HUES6 (cell line): Measurements from ENCODE around the gene NCKAP5.

ENCODE experiments used
- H3K27ac ChIP-seq: 2 replicates; pipeline ENCODE4 v1.7.0; 2013; ENCODE audit warnings: low read depth, mild to moderate bottlenecking, low read length, inconsistent platforms
- H3K27me3 ChIP-seq: 2 replicates; pipeline ENCODE4 v1.6.1; 2013; ENCODE audit warnings: low read length; ENCODE audit not compliant: control insufficient read depth, insufficient read depth
- H3K36me3 ChIP-seq: 2 replicates; pipeline ENCODE4 v1.6.1; 2013; ENCODE audit warnings: low read length; ENCODE audit not compliant: control insufficient read depth, insufficient read depth
- H3K4me1 ChIP-seq: 2 replicates; pipeline ENCODE4 v1.6.1; 2013; ENCODE audit warnings: low read length; ENCODE audit not compliant: control insufficient read depth, insufficient read depth
- H3K4me3 ChIP-seq: 2 replicates; pipeline ENCODE4 v1.5.1; 2013; ENCODE audit warnings: low read depth, low read length
- H3K9ac ChIP-seq: one replicate; pipeline ENCODE4 v1.6.1; 2013; ENCODE audit warnings: mild to moderate bottlenecking, low read length
- H3K9me3 ChIP-seq: 2 replicates; pipeline ENCODE4 v1.6.1; 2013; ENCODE audit warnings: low read depth, low read length; ENCODE audit not compliant: control insufficient read depth, insufficient read depth

The NCKAP5 gene

DNA sequence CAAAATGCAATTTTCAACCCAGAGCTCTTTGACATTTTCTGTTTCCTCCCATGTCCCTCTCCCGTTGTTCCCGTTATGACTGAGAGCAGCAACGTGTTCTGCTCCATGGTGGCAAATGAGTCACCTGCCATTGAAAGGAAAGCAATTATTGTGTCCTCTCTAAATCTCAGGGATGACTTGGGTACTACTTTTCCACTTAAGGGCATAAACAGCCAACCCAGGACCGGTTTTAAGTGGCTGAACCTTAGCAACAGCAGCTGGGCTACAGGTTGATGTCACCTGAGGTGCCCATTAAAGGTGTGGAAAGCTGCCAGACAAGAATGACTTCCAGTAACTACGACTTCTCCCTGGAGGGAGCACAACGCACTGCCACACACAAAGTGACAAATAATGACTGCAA, 236.8 kb downstream of the NCKAP5 start:
- no peaks in the 10 kb centered on the region for H3K36me3 ChIP-seq
- H3K4me1 ChIP-seq, result peaks cover 19% of the 10 kb centered on the region
- H3K27ac ChIP-seq, result no peak overlapping the region
- no peaks in the 10 kb centered on the region for H3K9me3 ChIP-seq
- no peaks in the 10 kb centered on the region for H3K27me3 ChIP-seq
- H3K9ac ChIP-seq, result no peak overlapping the region
- H3K4me3 ChIP-seq, result no peak overlapping the region

DNA sequence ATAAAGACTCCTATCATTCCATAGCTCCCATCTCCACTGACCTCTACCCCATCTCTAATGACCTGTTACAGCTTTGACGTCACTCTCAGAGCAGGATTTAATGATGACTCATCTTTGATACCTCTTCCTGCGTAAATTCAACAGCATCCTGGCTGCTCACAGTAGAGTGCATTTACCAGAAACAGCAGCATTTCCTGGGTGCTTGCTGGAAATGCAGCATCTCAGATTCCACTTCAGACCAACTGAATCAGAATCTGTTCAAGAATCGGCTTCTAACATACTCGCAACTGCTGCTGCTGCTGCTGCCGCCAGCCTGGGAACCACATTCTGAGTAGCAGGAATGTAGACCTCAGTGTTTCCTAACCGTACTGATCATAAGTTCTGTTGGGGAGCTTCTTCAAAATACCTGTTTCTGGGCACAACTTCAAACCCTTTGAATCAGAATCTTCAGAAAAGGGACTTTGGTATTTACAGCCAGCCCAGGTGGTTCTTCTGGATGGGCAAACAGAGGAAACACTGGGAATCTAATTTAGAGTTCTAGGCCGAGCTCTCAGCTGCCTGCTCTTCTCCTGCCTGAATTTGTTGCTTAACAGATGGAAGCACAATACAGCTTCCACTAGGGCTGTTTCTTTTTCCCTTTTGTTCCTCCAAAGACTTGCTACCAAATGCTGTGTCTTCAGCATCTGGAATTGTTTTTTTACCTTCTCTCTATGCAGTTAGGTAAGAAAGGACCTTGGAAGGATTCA, 241.4 kb downstream of the NCKAP5 start:
- Histone ChIP-seq H3K27me3 (no peaks in the 10 kb centered on the region), H3K9me3 (no peaks in the 10 kb centered on the region), H3K9ac (no peak overlapping the region), H3K27ac (no peak overlapping the region), H3K36me3 (no peaks in the 10 kb centered on the region), H3K4me3 (no peak overlapping the region), H3K4me1 (peaks cover 10% of the 10 kb centered on the region; the same call in 1 of the 2 replicates)

DNA sequence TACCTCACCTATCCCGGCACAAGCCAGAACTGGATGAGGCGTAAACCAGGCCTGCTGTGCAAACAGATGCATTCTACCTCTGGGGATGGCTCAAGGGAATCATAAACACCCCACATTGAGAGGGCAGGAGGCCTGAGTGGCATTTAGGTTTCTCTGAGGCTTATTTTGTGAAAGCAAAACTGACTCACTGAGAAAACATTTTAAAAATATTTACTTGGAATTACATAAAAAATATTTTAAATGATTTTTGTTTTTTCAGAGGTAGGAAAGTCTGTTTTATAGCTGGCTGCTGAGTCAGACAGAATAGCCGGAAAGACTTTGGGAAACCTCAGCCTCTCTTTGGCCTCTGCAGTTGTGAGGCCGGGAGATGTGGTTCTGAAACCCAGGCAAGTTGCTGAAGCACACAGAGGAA, 244.1 kb downstream of the NCKAP5 start:
- peaks cover 10% of the 10 kb centered on the region; the same call in 1 of the 2 replicates for H3K4me1 ChIP-seq
- no peak overlapping the region for H3K27ac ChIP-seq
- no peak overlapping the region for H3K4me3 ChIP-seq
- H3K36me3 ChIP-seq, result no peaks in the 10 kb centered on the region
- no peaks in the 10 kb centered on the region for H3K9me3 ChIP-seq
- no peaks in the 10 kb centered on the region for H3K27me3 ChIP-seq
- H3K9ac ChIP-seq, result no peak overlapping the region

DNA sequence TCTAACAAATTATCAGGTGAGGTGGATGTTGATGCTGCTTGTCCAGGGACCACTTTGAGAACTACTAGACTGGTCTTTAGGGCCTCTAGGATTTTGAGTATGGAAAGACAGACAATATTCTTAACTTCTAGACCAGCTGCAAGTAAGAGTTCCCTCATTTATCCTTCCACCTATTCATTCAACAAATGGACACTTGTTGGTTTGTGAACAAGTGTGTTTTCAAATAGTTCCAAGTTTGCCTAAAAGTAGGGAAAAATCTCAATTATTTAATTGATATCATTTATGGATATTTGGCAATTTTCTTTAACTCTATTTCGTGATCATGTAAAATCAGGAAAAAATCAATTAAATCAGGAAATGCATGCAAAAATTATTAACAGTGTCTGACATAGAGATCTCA, 245.4 kb downstream of the NCKAP5 start:
- H3K4me1 ChIP-seq, result peaks cover 10% of the 10 kb centered on the region; the same call in 1 of the 2 replicates
- no peak overlapping the region for H3K9ac ChIP-seq
- no peak overlapping the region for H3K27ac ChIP-seq
- H3K27me3 ChIP-seq, result no peaks in the 10 kb centered on the region
- no peak overlapping the region for H3K4me3 ChIP-seq
- no peaks in the 10 kb centered on the region for H3K36me3 ChIP-seq
- H3K9me3 ChIP-seq, result no peaks in the 10 kb centered on the region

DNA sequence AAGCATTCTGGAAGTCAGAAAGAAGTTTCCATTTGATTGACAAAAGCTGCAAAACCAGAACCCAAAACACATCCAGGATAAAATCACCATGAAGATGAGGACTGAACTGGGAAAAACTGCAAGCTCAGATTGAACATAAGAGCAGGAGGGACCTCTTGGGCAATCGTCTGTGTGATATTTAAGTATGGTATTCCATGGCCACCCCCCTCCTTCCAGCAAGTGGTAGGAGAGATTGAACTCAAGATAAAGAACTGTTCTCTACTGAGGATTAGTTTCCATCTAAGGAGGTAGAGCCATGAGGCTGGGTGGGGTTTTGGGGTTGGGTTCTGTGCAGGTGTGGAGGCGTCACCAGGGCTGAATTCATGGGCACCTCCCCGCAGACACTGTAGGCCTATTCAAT, 251.1 kb downstream of the NCKAP5 start:
- Histone ChIP-seq H3K27me3 (no peaks in the 10 kb centered on the region), H3K9ac (no peak overlapping the region), H3K36me3 (no peaks in the 10 kb centered on the region), H3K4me3 (no peak overlapping the region), H3K27ac (no peak overlapping the region), H3K4me1 (no peaks in the 10 kb centered on the region), H3K9me3 (no peaks in the 10 kb centered on the region)

DNA sequence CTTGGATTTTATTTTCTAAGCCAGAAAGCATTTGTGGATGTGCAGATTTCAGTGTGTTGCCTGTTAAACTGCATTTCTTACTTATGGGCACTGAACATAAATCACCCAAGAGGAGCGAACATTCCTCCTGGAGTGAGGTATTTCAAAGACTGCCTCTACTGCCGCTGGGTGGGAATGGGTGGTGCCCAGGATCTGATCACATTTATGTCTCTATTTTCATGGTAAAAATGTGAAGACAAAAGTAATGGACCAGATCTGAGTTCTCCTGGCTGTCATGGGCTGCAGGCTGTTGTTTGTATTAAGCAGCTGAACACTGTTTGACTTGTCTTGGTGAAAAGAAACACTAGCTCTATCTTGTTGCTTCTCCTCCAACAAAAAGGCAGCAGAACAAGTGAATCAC, 251.7 kb downstream of the NCKAP5 start:
- Histone ChIP-seq H3K27me3 (no peaks in the 10 kb centered on the region), H3K27ac (no peak overlapping the region), H3K9me3 (no peaks in the 10 kb centered on the region), H3K9ac (no peak overlapping the region), H3K36me3 (no peaks in the 10 kb centered on the region), H3K4me3 (no peak overlapping the region), H3K4me1 (no peaks in the 10 kb centered on the region)

DNA sequence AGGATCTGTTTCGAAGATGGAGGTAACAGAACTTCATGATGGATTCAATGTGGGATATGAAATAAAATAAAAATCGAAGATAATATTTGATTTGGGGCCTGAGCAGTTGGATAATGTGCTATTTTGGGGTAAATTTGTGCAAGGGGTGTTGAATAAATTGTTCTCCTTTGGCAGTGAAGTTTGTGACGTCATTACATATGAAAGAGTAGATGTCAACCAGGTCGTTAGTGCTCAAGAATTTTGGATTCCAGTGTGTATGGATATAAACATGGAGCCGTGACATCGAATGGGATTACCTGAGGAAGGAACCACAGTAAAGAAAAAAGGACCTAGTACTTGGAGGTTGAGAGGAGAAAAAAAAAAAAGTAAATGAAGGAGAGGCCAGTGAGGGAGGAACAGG, 253.0 kb downstream of the NCKAP5 start:
- no peaks in the 10 kb centered on the region for H3K9me3 ChIP-seq
- H3K27me3 ChIP-seq, result no peaks in the 10 kb centered on the region
- no peak overlapping the region for H3K27ac ChIP-seq
- H3K4me1 ChIP-seq, result no peaks in the 10 kb centered on the region
- no peak overlapping the region for H3K9ac ChIP-seq
- H3K36me3 ChIP-seq, result no peaks in the 10 kb centered on the region
- H3K4me3 ChIP-seq, result no peak overlapping the region

DNA sequence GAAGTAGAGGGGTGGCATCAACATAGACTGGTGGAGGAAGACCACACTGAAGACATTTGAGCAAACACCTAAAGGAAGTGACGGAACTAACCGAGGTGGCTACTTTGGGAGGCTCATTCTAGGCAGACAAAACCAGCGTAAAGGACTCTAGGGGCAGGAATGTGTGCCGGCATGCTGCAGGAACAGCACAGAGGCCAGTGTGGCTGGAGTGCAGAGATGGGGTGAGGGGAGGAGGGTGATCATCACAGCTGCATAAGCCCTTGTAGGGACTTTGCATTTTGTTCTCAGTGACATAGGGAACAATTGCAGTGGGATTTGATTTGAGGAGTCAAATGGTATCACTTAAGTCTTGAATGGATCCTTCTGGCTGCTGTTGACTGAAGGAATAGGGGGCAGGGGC, 253.5 kb downstream of the NCKAP5 start:
- Histone ChIP-seq H3K9me3 (no peaks in the 10 kb centered on the region), H3K27ac (no peak overlapping the region), H3K9ac (no peak overlapping the region), H3K4me3 (no peak overlapping the region), H3K27me3 (no peaks in the 10 kb centered on the region), H3K4me1 (no peaks in the 10 kb centered on the region), H3K36me3 (no peaks in the 10 kb centered on the region)

DNA sequence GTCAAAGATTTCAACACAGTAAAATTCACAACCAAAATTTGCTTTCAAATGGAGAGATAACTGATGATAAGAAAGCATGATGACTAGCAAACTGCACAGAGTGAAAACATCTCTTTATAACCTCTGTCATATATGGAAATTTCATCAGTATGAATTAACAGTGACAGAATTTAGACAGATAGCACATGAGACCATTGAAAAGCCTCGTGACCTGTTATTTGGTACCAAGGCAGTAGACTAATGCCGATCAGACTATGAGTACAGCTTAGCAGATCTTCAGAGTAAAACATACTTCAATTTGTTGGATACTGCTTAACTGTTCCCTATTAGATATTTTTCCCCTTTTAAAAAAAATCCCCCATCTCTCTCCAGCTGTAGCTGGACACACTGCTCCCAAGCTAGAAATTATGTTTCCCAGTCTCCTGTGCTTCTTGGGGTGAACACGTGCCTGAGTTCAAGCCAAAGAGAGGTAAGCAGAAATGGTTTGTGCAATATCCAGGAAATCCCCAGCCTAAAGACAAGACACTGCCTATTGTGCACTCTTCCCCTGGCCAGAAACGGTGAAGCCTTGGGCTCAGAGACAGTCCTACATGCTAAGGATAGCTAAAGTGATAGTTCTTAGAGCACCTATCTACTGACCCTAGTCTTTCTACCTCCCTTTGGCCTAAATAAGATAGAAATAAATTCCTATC, 256.1 kb downstream of the NCKAP5 start:
- H3K27ac ChIP-seq, result no peak overlapping the region

DNA sequence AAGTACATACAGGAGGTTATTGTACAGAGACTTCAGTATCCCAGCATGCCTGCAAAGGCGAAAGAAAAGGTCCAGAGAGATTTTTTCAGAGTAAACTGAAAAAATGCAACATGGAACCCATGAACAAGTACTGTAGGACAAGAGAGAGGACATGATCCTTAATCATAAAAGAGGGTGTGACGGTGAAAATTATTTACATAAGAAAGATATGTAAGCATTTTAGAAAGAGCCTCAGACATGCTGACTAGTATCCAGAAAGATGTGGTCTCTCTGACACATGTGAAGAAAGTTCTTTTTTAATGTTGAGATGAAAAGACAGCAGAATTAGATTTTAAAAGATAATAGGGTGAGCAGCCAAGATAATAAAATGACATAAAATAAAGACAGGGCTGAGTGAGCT, 262.0 kb downstream of the NCKAP5 start:
- Histone ChIP-seq H3K4me1 (no peaks in the 10 kb centered on the region), H3K9ac (no peak overlapping the region), H3K27me3 (no peaks in the 10 kb centered on the region), H3K27ac (no peak overlapping the region), H3K4me3 (no peak overlapping the region), H3K36me3 (no peaks in the 10 kb centered on the region), H3K9me3 (no peaks in the 10 kb centered on the region)

More for the DNA sequence above, 256.1 kb downstream of the NCKAP5 start:
- no peaks in the 10 kb centered on the region for H3K27me3 ChIP-seq
- no peaks in the 10 kb centered on the region for H3K4me1 ChIP-seq
- H3K9me3 ChIP-seq, result no peaks in the 10 kb centered on the region
- H3K36me3 ChIP-seq, result no peaks in the 10 kb centered on the region
- H3K4me3 ChIP-seq, result no peak overlapping the region
- H3K9ac ChIP-seq, result no peak overlapping the region

DNA sequence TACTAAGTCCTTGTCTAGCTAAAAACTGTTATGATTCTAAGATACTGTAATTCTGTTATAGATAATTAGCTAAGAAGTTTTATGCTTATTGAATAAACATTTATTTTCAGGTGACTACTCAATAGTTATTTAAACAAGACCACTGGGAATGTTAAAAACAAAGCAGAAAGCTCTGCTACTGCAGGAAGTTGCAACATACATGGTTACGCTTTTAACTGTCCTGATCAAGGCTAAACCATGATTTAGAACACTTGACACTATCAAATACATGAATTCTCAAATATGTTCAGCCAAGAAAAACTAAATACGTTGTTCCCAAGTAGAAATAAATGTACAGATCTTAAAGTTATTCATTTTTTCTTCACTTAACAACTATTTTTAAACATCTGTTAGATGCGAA, 263.9 kb downstream of the NCKAP5 start:
- H3K4me1 ChIP-seq, result no peaks in the 10 kb centered on the region
- no peaks in the 10 kb centered on the region for H3K36me3 ChIP-seq
- H3K27me3 ChIP-seq, result no peaks in the 10 kb centered on the region
- H3K9ac ChIP-seq, result no peak overlapping the region
- no peak overlapping the region for H3K27ac ChIP-seq
- H3K9me3 ChIP-seq, result no peaks in the 10 kb centered on the region
- H3K4me3 ChIP-seq, result no peak overlapping the region
